ENCODE data around the gene CDK11B.
"Not testable (repeated sequence)": the region's sequence is repeated elsewhere in the genome, so short reads cannot be mapped to it uniquely, and the experiment has no call there.

The CDK11B gene

DNA sequence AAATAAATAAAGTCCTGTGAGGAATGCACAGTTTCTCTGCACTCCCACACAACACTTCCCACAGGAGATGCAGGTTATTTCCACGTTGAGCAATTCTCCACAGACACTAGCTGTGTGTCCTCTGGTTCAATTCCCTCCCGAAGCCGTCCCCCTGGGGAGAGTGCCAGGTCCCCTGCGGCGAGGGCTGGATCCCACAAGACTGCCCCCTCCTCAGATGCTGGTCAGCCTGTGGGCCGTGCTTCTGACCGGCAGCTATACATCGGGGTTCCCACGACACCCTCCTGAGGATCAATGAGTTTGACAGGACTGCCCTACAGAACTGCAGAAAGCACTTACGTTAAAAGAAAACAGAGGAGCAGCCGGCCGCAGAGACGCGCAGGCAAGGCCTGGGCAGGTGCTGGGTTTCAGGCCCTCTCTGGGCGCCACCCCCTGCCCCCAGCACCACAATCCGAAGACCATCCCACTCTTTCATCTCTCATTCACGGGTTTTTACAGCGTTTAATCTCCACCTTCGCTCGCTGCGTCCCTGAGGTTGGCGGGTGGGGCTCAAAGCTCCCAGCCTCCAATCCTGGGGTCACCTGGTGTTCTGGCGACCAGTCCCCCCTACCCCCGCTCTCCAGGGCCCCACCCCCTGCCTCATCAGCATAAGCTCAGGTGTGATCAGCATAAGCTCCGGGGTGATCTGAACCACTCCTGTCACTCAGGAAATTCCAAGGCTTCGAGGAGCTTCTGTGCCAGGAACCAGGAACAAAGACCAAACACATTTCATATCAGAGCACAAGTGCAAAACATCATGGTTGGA, 24.5 kb upstream of the CDK11B start:
- no peak for DNase-seq (ENCODE audit: low spot score)

DNA sequence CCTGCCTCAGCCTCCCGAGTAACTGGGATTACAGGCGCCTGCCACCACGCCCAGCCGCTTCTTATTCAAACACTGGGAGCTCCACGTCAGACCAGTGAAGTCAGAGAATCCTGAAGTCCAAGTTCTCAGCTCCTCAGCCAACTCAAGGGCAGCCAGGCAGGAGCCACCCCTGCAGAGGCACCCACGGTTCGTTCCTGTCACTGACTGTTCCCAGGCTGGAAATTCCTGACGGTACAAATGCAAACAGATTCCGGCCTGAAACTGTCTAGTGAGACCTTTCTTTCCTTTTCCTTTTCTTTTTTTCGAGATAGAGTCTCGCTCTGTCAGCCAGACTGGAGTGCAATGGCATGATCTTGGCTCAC, 22.1 kb upstream of the CDK11B start:
- no peak for DNase-seq (ENCODE audit: low spot score)

DNA sequence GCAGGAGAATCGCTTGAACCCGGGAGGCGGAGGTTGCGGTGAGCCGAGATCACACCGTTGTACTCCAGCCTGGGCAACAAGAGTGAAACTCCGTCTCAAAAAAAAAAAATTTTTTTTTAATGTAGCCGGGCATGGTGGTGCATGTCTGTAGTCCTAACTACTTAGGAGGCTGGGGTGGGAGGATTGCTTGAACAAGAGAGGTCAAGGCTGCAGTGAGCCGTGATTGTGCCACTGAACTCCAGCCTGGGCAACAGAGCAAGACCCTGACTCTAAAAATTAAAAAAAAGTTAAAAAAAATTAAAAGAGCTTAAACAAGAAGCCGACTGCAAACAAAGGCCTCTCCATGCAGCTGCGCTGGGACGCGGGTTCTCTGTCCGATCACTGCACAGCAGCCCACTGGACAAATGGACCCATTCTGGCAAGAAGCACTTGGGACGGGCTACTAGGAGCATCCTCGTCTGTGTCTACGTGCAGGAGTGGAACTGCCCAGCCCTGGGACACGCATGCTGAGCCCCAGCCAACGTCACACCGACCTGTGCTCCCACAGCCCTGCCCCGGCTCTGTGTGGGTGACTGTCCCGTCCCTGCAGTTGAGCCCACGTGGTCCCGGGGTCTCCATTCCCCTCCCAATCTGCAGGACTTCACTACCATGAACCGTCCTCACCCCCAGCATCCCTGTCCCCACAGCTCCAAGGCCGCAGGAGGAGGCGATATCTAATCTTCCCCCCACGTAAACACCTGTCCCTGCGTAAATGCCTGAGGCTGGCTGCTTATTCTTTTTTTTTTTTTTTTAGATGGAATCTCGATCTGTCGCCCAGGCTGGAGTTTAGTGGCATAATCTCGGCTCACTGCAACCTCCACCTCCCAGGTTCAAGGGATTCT, 21.5 kb upstream of the CDK11B start:
- DNase-seq (ENCODE audit: low spot score): no peak

DNA sequence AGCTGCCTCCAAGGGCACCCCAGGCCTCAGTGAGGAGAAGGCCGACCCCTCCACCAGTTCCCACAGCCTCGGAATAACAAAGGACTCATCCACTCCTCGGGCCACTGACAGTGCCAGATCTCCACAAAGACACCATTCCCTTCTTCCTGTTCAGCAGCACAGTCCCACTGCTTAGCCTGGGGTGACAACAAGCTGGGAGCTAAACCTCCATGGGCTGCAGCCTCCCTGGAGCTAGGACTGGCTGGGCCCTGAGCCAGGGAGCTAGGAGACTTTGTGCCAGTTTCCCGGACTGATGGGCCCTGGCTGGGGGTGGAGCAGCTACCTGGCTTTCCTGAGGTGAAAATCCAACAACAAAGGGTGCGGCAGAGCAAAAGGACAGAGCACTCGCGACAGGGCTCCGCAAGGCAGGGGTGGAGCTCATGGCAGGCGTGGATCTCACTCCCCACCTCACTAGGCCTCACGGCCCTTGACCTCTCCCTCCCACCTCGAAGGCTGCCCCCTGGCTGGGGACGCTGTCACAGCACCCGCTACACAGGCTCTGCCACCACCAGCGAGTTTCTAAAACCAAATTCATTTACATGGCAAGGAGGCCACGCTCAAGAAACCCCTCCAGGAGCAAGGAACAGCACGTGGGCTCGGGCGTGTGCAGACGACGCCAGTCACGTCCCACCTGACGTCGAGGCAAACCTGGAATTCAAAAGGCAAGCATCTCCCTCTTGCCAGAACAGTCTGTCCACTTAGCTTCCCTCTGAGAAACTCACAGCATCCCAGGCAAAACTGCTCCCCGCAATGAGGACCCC, 20.0 kb upstream of the CDK11B start:
- peak; percentile 42 for DNase-seq (ENCODE audit: low spot score)

DNA sequence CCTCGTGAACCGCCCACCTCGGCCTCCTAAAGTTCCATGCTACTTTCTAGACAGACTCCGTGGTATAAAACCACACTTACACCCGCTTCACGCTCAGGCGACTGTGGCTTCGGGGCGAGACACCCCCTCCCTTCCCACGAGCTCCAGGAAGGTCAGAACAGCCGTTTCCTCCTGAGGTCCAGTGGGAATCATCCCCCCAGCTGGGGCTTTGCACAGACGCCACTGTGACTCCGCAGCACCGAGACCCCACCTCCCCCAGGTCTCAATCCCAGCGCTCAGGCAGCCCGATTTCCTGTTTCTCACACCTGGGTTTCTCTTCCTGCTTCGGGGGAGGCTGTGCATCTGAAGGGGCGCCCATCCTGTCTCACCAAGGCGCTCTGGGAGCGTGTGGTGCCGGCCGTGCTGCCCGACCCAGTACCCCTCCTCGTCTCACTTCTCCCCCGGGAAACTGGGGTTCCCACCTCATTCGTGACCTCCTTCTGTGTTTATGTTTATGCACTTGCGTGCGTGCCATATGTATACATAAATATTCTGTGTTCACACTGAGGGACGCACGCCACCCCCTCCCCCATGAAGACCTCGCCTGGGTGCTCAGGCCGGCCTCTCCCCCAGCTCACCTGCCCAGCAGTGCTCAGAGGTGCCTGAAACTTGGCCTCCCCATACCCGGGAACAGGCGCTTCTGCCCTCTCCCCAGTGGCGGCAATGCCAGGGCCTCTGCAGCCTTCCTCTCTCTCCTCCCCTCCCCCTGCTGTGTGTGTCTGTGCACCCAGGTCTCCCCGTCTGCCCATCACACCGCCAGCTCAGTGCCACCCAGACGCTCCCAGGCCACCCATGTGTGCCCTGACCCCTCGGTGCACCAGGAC, 19.1 kb upstream of the CDK11B start:
- DNase-seq (ENCODE audit: low spot score): peak; percentile 82

DNA sequence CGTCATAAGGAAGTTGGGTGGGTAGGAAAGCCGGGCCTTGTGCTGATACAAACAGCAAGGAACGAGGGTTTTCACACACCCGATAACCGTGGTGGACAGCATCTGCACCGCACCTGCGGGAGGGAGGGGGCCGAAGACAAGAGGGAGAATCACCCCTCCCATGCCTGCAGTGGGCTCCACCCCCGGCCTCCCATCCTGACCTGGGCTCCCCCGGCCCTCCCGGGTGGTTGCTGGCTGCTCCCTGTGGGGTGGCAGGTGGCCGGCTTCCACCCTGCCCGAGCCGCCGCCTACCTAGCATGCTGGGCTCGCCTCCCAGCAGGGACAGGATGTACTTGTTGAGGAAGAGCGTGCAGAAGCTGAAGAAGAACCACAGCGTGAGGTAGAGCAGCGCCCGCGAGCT, 17.3 kb upstream of the CDK11B start:
- DNase-seq (ENCODE audit: low spot score): not testable (repeated sequence)

DNA sequence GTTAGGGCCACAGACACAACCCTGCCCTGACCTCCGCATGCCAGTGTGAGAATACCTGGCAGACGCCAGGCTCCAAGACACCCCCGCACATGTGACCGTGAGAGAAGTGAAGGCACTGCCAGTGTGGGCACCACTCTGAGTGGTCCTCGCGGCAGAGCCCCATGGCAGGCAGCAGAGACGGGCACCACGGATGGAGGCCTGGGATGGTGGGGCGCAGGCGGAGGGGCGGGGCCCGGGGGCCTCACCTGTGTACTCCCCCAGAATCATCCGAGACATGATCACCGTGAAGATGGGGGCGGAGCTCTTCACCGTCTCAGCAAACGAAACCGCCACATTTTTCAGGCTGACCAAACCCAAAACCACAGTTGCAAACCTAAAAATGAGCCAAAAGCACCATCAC, 16.4 kb upstream of the CDK11B start:
- not testable (repeated sequence) for DNase-seq (ENCODE audit: low spot score)

DNA sequence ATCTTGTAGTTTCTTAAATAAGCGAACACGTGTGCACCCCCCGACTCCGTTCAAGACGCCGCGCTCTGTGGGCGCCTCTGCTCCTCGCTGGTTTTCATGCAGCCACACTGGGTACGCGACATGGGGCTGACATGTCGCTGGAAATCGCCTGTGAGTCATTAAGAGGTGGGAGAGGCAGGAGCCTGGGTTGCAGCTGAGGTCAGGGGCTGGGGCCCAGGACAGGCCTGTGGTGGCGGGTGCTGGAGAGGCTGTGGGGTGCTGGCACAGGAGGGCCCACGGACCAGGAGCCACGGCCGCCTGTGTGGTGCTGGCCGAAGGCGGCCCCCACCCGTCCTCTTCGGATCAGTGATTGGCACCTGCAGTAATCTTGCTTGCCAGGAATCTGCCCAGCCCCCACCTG, 16.0 kb upstream of the CDK11B start:
- DNase-seq (ENCODE audit: low spot score): not testable (repeated sequence)

DNA sequence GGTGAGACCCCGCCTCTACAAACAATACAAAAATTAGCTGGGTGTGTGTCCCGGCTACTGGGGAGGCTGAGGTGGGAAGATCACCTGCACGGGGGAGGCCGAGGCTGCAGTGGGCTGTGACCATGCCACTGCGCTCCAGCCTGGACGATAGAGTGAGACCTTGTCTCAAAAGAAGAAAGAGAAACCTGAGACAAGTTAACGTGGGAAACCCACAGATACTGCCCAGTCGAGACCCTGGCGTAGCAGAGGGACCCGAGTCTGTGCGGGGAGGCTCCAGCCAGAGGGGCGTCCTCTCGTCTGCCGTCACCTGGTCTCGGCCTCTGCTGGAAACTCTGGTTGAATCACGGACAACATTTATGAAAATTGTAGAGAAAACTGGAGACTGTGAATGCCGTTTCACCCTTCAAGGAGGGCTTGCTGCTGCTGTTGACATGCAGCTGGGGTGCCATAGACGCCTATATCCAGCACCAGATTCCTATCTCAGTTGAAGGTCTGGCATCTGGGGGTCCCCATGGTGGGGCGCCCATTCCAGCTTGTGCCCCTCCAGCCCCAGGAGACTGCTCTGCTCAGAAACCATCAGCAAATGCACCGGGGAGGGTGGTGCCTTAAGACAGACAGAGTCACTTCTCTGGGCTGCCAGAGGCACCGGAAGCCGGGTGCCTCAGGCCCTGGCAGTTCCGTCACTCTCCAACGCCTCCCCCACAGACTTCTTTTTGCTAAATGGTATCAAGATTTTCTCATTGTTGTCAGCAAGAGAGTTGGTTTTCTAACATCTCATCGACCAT, 13.6 kb upstream of the CDK11B start:
- no peak for DNase-seq (ENCODE audit: low spot score)

DNA sequence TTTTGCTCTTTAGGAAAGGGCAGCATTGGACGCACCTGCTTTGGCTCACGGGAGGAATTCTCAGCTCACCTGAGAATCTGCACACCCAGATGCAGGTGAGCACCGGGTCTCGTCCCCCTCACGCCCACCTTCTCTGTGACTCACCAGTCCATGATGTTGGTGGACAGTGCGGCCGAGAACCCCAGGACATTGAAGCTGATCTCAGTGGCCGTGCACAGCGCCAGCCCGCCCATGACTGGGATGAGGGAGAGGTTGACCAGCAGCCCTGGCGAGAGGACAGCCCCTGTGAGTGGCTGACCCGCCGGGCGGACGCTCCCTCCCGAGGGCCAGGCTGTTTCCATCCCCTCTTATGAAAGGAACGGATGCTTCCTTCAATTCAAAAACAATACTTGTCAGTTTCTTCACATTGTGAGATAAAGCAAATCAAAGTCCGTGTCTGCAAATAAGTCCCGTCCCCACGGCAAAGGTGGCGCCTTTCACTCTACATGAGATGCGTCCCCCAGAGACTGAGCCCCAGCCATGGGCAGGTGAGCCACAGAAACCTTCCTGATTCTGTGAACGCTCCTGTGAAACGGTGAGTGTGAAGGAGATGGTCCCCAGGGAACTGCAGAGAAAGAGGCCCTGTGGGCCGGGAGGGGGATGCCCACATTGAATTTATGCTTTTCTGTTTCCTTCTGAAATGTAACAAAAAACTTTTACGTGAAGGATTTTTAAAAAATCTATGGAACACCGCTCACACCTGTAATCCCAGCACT, 12.7 kb upstream of the CDK11B start:
- DNase-seq (ENCODE audit: low spot score): no peak

DNA sequence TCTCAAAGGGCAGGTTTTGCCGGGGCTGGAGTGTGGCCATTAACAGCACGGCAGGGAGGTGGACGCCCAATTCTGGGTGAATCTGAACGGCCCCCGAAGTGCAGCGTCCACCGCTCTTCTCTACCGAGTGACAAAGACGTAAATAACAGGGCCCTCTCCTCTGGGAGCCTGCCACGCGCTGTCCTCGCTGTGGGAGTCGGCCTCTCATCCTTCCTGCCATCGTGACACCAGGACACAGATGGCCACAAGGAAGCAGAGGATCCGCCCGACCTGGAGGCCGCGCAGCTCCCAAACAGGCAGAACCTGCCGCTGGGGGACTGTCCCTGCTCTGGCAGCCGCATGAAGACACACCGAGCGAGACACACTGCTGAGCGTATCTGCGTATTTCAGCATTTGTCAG, 12.1 kb upstream of the CDK11B start:
- no peak for DNase-seq (ENCODE audit: low spot score)

DNA sequence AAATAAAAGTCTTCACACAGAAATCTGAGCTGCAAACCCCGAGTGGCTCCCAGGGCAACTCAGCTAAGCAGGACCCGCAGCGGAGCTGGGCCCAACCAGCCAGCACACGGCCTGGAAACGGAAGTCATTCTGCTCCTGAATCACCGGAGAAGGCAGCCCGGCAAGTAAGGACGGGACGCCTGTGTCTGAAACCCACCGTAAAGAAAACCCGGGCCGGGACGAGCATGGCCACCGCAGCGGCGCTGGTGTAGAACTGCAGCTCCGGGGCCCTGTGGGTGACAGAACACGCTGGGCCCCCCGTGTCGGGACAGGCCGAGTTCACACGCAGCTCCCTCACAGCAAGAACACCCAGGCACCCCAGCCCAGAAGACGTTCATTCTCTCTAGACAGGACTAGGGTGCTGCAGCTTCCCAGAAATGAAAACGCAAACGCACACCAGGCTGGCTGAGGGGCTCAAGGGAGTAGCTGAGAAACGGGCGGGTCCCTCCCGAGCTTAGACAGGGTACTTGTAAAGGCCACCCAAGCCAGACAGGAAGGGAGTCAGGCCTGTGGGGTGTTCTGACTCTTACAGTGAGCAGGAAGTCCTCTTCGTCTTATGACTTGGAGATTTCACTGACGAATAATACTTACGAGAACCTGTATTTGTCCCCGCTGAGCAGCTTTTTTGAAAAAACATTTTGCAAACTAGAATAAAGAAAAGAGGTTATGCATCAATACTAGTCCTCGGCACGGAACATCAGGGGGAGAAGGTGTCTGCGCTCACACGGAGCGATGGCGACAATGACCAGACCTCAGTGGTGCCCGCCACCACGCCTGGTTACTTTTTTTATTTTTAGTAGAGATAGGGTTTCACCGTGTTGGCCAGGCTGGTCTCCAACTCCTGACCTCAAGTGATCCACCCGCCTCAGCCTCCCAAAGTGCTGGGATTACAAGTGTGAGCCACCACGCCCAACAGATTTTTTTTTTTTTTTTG, 10.9 kb upstream of the CDK11B start:
- DNase-seq (ENCODE audit: low spot score): no peak

DNA sequence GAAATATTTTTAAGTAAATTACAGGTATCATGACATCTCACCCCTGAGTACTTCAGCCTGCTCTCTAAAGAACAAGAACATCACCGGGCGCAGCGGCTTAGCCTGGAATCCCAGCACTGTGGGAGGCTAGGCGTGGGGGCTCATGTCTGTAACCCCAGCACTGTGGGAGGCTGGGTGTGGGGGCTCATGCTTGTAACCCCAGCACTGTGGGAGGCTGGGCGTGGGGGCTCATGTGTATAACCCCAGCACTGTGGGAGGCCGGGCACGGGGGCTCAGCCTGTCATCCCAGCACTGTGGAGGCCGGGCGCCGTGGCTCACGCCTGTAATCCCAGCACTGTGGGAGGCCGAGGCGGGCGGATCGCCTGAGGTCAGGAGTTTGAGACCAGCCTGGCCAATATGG, 7.7 kb upstream of the CDK11B start:
- no peak for DNase-seq (ENCODE audit: low spot score)

DNA sequence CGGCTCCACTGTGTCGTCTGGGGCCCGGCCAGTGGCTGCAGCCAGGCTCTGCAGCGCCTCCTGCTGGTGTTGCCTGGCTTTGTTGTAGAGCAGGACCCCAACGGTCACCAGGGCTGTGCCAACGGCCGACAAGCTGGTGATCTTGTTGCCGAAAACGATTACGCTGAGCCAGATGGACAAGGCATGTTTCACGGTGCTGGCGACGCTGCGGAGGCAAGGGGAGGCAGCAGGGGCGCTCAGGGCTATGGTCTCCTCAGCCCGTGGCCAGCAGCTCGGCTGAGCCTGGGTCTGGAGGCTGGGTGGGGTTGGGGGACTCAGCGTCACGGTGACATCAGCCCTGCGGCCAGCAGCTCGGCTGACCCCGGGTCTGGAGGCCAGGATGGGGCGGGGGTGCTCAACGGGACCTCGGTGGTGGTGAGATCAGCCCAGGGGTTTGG, 7.0 kb upstream of the CDK11B start:
- DNase-seq (ENCODE audit: low spot score): no peak

DNA sequence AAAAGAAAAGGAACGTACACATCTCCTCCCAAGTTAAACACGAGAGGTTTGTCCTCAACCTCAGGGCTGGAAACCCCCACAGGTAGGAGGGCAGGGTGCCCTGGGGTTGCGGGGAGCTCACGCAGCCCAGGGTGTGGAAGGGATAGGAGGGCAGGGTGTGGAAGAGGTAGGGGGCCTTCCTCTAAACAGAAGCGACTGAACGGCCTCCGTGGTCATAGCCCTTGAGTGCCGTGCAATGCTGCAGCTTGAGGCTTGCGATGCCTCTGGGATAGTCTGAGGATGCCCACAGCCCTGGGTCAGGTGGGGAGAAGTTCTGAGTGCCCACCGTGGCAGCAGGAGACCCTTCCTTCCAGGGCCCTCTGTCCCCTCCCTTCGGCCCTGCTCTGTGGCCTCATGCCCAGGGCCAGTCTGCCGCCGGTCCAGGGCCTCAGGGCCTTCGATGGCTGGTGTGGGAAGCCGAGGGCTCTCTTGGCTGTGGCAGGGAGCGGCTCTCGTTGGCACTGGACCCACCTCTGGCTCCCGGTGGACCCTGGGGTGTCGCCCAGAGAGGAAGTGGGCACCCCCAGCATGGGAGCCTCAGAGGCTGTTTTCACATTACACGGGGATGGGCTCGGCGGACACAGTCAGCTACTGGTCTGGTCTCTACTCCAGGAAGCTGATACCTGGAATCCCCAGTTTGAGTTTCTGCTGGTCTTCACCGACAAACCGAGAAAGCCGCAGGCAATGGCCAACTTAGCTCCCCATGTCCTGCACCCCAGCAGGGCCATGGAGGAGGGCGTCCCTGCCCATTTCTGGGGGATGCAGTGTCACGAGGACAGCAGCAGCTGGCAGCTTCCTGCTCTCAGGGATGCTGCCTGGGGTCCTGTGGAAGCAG, 6.4 kb upstream of the CDK11B start:
- no peak for DNase-seq (ENCODE audit: low spot score)

DNA sequence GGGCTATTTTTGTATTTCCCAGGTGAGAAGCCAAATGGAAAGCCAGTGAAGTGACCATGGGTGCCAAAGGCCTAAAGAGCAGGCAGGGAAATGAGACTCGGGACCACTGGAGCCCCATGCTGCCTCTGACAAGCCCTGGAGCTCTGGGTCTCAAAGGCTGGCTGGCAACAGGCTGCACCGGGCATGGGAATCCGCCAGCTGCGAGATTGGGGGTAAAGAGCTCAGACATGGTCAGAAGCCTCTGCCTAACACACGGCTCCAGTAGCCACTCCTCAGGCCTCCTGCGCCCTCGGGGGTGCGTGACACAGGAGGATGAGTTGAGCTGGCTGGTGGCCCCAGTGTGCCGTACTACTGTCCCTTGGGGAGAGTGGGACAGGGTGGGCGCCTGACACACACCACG, 5.5 kb upstream of the CDK11B start:
- not testable (repeated sequence) for DNase-seq (ENCODE audit: low spot score)

DNA sequence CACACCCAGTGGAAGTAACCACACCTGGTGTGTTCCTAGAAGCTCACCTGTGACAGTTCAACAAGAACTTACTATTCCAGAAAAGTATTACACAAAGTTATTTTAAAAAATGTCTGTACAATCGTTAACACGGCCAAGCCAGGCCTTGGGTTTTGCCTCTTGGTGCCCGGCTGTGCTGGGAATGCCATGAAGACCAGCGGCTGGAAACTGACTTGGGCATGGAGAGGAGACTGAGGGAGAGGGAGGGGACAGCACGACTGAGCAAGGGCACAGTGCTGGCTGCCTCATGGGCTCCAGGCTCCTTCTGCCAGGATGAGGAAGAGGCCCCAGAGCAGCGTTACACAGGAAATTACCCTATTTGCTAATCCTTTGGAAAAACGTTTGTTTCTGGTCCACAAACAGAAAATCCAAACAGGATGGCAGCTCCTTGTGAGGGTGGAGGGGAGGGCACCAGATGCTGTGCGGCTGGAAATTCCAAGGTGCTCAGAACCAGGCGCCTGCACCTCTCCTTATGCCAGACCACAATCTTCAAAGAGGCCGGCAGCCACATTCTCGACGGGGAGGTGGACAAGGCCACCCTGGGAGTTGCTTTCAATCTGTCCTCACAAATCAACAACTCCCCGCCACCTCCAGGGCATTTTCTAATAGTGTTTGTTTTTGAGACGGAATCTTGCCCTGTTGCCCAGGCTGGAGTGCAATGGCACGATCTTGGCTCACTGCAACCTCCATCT, 4.2 kb upstream of the CDK11B start:
- DNase-seq (ENCODE audit: low spot score): not testable (repeated sequence)

All from germinal center (tissue), 1 donor.